T follicular helper cell (primary cell): ENCODE data around the gene SMYD3.

ENCODE experiments used
- DNase-seq: peaks from one replicate; pipeline ENCODE4 v3.0.0-alpha.2; 2020; ENCODE audit warnings: low read depth

Gene SMYD3

DNA sequence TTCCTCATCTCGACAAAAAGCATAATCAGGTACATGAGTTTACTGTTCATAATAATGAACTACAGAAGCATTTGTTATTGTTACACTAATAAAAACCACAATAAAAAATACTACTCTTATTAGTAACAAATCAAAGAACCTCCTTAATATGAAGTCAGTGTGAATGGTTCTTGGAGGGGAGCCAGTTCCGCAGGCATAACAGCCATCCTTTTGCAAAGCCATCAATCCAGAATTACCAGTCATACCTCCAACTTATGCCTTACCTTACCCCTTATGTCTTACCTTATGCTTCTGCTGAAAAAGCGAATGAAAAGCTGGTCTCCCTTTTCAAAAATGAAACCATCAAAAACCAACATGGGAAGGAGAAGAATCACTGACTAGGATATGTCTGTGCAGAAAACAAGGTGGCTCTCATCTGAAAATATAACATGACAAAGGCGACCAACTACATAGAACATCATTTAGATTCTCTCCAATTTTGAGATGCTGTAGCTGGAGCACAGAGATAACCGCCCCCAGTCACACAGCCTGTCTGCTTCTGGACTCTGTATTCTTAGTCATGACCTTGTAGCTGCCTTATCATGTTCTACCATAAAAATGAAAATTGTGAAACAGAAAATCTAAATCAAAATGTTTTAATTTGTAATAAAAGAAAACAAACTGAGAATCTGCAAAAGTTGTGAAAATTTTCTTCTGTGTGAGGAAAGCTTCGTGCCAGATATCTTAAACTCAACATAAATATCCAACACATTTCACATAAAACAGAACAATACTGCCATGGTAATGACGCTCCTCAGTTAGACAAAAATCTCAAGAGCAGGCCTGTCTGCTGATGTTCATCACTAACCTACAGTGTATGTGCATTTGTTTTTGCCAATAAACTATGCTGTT is 438.2 kb downstream of the SMYD3 start:
- DNase-seq = no peak

DNA sequence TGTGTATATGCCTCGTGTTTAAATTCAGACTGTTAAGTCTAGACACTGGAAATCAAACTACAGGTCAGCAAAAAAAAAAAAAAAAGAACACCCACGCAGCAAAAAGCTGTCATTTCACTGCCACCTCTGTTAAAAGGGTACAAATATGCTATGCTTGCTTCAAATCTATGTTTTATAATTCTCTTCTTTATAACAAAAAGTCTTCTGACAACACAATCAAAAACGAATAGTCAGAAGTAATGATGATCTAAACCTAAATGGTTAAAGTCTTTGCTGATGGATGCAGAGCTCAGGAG is 438.9 kb downstream of the SMYD3 start:
- no peak for DNase-seq

DNA sequence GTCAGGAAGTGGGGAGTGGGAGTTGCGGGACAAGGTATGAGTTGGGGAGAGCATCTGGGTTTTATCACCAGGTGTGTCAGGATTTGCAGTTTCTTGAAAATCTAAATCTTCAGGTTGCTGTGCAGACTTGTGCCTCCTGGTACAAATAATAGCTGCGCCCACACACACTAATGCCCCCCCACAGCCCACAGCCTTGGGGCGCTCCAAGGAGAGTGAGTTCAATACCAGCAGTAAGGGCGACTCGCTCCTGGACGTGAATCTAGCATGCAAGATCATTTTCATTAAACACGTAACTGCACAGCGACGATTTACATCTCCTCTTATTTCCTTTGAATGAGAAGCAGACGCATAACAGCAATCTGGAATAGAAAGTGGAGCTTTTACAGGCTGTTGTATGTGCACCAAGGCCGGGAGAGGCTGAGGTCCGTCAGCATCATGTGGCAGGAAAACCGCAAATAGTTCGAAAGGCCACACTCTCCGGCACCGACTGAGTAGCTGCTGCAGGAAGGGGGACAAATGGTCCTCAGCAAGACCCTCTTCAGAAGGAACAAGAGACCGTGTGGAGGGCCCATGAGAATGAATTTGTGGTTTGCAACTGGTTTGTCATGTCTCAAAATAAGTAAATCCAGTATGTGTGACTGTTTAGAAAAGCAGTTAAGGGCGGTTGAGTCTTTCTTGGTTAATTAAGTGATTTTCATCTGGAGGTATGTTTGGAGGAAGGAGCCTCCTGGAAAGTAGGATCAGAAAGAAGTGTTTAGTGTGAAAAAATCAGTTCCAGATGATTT is 439.5 kb downstream of the SMYD3 start:
- DNase-seq = no peak

DNA sequence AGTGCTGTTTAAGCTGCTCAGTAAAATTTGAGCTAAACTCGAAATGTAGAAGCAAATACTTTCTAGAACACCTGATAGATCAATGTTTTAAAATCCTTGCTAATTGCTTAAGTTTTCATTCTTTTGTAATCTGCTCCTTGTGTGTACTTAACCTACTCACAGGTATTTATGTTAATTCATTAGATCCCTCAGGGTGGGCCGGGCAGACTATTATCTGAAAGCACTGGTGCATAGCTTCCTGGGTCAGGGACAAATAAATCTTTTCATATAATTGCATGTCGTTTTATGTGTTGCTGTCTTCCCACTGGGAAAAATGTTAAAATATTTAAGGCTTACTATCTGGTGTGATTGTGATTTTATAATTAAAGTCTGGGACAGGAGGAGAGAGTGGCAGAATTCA is 440.5 kb downstream of the SMYD3 start:
- DNase-seq = no peak

DNA sequence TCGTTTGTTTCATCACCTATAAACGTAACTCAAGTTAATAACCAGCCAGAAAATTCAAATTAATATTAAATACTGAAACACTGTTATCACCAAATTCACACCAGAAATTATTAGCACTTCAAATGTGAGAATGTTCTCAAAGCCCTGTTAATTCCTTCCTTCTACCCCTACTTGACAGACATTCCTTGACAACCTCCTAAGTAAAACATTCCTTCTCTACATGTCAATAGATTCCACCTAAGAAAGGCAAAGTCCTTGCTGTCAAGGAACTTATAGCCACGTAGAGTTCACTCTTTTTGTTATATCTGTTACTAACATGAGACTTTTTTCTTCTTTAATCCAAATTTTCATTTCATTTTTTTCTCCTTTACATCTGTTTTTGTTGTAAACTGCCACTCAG is 441.5 kb downstream of the SMYD3 start:
- no peak for DNase-seq

DNA sequence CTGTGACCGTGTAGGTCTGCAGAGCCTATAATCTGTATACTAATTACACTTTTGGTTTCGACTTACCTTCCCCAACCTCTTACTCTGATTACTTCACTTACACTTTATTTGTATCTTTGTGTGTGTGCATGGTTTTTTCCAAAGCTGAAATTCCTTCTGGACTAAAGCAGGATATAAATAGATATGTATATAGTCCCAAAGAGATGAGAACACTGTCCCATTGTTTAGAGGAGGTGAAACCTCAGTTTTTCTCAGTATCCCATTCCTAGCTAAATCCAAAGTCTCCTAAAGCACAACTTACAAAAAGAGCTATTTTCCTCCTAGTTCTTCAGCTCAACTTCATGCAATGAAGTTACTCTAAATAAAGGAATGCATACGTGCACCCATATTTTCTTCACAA is 442.2 kb downstream of the SMYD3 start:
- no peak for DNase-seq

DNA sequence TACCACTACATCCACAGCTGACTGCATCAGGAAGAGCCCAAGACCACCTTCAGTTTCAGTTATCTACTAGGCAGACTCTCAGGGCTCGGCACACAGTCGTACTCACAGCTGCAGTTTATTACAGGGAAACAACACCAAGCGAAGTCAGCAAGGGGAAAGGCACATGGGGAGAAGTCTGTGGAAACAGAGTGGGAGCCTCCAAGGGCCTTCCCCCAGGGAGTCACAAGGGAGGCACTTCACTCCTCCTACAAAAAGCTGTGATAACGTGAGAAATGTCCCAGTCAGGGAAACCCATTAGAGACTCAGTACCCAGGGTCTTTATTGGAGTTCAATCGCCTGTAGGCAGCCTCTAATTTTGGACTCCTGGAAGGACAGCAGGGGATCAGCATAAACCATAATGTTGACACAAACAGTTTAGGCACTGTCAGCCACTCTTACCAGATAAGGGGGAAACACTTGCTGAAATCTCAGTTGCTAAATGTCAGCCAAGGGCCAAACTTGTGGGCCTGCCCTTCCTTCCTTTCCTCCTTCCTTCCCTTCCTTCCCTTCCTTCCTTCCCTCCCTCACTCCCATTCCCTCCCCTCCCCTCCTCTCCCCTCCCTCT is 444.0 kb downstream of the SMYD3 start:
- no peak for DNase-seq

DNA sequence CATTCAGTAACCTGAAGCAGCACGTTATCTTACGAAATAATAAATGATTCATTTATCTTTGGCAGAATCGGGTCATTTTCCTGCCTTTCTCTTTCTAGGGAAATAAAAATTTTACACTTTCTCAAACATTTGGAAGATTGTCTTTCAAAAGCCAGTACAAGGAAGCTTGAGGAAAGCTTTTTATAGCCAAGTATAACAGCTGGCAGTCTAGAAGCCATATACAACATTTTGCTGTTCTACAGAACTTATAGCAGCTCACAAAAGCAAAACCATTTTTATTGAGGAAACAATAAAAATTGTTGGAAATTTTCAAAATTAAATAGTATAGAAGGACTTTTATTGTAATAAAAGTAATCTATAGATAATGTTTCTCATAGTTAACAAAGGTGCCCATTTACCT is 448.6 kb downstream of the SMYD3 start:
- no peak for DNase-seq

DNA sequence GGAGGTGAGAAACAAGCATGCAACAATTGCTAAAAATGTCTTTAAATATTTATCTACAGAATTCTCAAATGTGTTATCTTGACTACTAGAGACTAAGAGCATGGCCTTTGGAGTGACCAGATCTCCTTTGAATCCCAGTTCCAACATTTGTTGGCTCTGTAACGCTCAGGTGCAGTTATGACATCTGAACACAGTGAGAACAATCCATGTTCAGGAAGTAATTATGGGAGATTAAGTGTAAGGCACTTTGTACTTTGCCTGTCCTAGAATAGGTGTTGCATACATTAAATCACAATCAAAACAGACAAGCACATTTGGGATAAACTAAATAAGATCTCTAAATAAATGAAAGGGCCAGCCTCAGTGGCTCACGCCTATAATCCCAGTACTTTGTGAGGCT is 454.5 kb downstream of the SMYD3 start:
- DNase-seq = no peak

DNA sequence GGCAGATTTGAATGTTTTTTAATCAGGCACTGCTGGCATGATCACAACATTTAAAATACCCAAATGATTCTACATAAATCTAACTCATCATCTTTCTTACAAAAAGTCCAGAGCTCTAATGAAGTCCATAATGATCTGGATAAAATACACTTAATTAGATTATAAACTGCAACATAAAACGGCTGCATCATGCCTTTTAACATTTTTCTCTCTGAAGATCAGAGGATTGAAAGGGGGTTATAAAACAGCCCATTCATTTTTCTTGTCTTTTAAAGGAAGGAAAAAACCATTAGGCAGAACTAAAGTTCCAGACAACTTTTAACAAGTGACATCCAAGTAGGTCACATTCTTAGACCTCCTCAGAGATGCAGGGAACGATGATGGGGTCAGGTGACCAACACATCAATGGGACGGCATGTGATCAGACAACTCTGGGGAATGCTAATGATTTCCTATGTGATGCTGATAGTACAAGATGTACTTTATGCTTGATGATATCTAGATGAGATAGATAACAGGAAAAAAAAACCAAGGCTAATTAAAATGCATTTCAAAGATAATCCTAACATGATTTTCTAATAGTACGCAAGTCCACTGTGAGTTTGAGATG is 455.1 kb downstream of the SMYD3 start:
- no peak for DNase-seq

DNA sequence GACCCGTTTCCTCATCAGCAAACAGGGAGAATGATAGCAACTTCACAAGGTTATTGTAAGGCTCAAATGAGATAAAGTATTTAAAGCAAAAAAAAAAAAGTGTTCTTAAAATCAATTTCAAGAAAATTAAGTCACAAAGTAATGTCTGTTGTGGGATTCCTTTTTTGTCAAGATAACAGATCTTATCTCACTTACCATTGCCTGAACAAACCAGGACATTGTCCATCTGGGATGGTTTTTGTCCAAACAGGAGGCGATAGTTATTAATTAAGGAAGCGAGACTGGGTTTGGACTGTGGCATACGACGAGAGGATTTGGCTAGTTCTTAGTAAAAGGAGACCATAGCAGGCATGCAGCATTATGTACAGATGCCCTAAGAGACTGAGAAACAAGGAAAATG is 458.4 kb downstream of the SMYD3 start:
- DNase-seq = no peak

DNA sequence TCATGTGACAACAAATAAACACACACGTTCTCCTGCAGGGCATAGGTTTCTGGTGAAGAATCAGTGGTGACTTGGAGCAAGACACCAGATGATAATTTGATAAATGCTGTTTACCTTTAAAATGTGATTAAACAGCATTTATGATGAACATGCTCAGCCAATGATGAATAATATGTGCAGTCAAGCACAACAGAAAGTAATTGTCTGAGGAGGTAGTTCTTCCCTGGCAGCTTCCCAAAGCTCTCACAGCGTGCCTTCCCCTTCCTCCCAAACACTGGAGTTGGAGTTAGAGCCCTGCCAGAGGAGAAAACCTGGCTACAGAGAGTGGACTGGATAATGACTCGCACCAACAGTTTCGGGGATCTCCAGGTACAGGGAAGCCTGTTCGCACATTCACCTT is 463.5 kb downstream of the SMYD3 start:
- DNase-seq = no peak

DNA sequence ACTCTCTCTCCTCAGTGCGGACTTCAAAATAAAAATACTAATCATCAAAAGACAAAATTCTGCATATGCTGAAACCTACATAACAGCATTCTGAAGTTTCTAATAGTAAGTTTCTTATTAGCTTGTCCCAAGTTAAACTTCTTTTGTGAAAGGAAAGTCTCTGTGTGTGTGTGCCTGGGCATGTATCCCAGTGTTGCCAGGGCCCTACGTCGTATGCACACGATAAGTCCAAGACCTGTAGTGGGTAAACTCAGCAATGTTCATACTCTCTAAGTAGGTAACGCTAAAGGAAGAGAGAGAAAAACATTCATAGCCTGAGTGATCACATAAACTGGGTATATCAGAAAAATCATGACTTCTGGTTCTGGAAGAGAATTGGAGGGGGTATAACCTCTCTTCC is 465.7 kb downstream of the SMYD3 start:
- DNase-seq = no peak

DNA sequence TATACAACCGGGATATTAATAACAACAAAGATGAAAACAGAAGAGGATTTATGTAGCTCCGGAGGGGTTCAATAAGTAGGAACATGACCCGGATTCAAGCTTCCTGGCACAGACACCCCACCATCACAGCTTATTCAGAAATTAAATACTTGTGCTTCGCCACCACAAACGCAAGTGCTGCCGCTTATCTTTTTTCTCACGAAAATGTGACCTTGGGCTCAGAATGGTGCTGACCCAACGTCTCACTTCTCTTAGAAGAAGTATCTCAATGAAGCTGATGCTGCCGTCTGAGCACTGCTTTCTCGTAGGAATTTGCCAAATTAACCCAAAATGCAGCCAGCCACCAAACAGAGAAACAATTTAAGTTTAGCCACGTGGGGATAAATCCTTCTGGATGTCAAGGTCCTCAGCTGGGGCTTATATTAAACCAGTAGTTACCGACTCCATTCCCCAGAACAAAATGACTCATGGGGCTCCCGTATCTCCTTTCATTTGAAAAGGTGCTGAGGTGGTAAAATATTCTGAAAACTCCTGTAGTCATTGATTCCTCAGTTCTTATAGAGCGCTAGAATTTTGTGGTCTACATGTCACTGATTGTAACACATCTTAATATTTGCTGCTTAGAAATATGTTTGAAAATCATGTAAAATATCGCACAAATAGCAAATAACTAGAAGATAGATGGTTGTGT is 466.7 kb downstream of the SMYD3 start:
- DNase-seq = no peak

DNA sequence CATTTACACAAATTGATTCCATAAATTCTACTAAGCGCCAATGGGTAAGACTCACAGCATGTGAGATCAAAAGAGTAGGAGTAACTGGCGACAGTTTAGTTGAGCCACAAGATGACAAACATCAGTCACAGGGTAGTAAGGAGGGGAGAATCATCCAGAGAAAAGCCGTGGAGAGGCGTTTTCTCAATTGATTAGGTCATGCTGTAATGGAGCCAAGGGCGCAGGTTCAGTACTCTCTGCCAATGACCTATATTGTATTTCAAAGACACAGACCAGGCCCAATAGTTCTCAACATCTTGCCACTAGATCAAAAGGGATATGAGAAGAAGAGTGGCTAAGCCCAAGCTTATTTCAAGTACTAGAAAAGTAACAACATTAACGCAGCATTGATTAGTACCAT is 467.5 kb downstream of the SMYD3 start:
- DNase-seq = no peak

DNA sequence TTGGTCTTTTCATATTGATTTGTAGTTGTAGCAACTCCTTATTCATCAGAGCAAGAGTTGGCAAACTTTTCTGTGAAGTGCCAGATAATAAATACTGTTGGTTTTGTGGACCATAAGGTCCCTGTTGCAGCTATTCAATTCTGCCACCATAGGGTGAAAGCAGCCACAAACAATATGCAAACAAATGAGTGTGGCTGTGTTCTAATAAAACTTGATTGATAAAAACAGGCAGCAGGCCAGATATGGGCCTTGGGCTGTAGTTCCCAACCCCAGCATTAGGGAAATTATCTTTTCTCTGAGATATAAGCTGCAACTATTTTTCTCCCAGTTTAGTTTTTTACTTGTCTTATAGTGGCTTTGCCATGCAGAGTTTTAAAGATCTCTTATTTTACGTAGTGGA is 469.2 kb downstream of the SMYD3 start:
- no peak for DNase-seq

DNA sequence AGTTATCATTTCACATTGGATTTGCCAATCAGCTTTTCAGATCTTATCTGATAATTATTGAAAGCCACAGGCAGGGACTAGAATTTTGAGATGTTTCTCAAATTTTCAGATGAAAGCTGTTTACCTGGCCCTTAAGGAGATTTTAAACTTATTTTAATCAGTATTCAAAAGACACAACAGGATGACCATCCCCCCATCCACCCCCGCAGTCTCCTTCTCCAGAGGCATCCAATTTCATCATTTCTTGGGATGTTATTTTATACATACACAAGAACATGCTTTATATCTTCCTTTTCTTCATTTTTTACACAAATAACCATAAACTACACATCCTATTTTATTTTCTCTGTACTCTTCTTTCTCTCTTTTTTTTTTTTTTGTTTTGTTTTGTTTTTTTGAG is 470.9 kb downstream of the SMYD3 start:
- no peak for DNase-seq

DNA sequence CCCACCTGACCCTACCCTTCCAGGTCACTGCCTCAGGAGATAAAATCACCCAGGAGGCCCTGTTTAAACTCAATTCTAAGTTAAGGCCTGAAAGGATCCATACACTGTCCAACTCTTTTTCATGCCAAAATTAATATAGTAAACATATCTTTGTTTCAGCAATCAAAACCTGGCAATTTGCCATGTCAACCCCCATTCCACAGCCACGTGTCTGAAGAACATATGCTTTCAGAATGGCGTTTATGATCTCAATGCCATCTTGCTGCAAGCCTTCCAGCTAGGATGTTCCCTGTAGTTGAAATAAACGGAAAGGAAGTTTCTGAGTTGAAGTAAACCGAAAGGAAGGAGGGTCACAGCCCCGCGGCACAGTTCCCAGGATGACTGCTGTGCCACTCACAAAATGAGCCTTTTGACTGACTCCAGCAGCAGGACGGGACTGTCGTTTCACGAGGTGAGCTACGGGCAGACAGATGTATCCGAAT is 472.0 kb downstream of the SMYD3 start:
- DNase-seq = no peak

DNA sequence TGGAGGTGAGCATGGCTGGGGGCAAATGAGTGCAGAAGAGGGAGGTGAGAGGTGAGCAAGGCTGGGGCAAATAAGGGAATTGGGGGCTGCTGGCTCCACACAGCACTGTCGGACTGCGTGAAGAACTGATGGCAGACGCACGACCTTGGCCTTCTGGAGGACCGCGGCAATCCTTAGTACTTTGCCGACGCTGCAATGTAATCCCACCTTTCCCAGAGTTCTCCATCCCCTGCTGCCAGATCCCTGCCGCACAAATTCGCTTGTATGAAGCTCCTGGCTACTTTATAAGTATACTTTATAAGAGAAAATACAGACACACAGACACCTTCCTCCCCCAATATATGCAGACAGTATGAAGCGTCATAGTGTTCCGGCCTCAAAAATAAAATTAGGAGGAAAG is 472.4 kb downstream of the SMYD3 start:
- DNase-seq = no peak

DNA sequence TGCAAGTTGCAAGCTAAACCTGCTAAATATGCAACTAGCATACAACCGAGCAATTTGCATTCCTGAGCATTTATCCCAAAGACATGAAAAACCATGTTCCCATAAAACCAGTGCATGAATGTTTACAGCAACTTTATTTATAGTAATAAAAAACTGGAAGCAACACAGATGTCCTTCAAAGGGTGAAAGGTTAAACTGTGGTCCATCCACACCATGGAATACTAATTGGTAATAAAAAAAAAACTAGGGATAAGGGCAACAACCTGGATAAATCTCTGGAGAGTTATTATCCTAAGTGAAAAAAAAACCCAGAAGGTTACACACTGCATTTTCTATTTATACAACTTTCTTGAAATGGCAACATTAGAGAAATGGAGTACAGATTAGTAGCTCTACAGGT is 474.1 kb downstream of the SMYD3 start:
- no peak for DNase-seq

DNA sequence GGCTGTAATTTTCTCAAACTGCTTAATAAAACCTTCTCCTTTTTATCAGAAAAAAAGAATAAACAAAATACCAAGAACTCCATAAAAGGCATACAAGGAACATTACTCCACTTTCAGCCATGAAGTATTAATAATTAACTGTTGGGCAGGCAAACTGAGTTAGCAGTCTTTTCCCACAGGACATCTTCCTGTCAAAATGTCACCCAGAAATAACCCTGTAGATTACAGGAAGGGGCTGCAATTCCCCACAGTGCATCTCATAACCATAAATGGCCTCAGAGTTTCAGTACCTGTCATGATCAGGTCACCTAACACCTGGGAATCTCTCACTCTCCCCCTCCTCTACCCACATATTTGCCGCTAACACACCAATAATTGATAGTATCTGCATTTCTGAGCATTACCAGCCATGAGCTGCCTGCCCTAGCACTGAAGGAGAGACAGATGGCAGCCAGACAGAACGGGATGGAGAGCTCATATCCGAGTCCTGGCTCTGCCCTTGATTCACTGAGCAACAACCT is 475.0 kb downstream of the SMYD3 start:
- no peak for DNase-seq

DNA sequence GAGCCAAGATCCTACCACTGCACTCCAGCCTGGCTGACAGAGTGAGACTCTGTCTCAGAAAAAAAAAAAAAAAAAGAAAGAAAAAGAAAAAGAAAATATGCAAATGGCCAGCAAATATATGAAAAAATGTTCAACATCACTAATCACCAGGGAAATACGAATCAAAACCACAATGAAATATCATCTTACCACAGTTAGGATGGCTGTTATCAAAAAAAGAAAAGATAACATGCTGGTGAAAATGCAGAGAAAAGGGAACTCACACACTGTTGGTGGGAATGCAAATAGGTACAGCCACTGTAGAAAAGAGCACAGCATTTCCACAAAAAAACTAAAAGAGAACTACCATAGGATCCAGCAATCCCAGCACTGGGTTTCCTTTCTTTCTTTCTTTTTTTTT is 477.5 kb downstream of the SMYD3 start:
- no peak for DNase-seq
